ENCODE data around the gene HNRNPA0. TPM values are rescaled to one million over a fixed set of nuclear protein-coding genes. Genes with fewer than 3 reads are reported as not detected.
A peak's percentile ranks its signal among the peaks of the same experiment; 100 is the strongest.
"Not testable (repeated sequence)": the region's sequence is repeated elsewhere in the genome, so short reads cannot be mapped to it uniquely, and the experiment has no call there.

The HNRNPA0 gene
- polyA plus RNA-seq (ENCODE audit: insufficient read length in 3 of 3): 10 to 100 TPM; 70.3 to 83.7 (median 71.0) TPM
- long read RNA-seq, donor 1, full-length matches to known transcripts: 311 of 311 reads
- long read RNA-seq, donor 1, partial matches to known transcripts: 0 of 311 reads
- long read RNA-seq, donor 1, other reads (novel, unspliced or antisense): 0 of 311 reads
- long read RNA-seq, donor 2, full-length matches to known transcripts: 319 of 319 reads
- long read RNA-seq, donor 2, partial matches to known transcripts: 0 of 319 reads
- long read RNA-seq, donor 2, other reads (novel, unspliced or antisense): 0 of 319 reads
- long read RNA-seq, donor 3, full-length matches to known transcripts: 486 of 486 reads
- long read RNA-seq, donor 3, partial matches to known transcripts: 0 of 486 reads
- long read RNA-seq, donor 3, other reads (novel, unspliced or antisense): 0 of 486 reads
- long read RNA-seq, donor 4, full-length matches to known transcripts: 324 of 324 reads
- long read RNA-seq, donor 4, partial matches to known transcripts: 0 of 324 reads
- long read RNA-seq, donor 4, other reads (novel, unspliced or antisense): 0 of 324 reads
- long read RNA-seq, donor 5: 0 reads
- long read RNA-seq, donor 6, full-length matches to known transcripts: 409 of 409 reads
- long read RNA-seq, donor 6, partial matches to known transcripts: 0 of 409 reads
- long read RNA-seq, donor 6, other reads (novel, unspliced or antisense): 0 of 409 reads
- long read RNA-seq, donor 7, full-length matches to known transcripts: 519 of 519 reads
- long read RNA-seq, donor 7, partial matches to known transcripts: 0 of 519 reads
- long read RNA-seq, donor 7, other reads (novel, unspliced or antisense): 0 of 519 reads
- long read RNA-seq, donor 8: 0 reads
- long read RNA-seq, donor 9, full-length matches to known transcripts: 358 of 358 reads
- long read RNA-seq, donor 9, partial matches to known transcripts: 0 of 358 reads
- long read RNA-seq, donor 9, other reads (novel, unspliced or antisense): 0 of 358 reads
- long read RNA-seq, donor 10, full-length matches to known transcripts: 425 of 425 reads
- long read RNA-seq, donor 10, partial matches to known transcripts: 0 of 425 reads
- long read RNA-seq, donor 10, other reads (novel, unspliced or antisense): 0 of 425 reads
- long read RNA-seq, donor 11, full-length matches to known transcripts: 365 of 365 reads
- long read RNA-seq, donor 11, partial matches to known transcripts: 0 of 365 reads
- long read RNA-seq, donor 11, other reads (novel, unspliced or antisense): 0 of 365 reads
- long read RNA-seq, donor 12, full-length matches to known transcripts: 187 of 187 reads
- long read RNA-seq, donor 12, partial matches to known transcripts: 0 of 187 reads
- long read RNA-seq, donor 12, other reads (novel, unspliced or antisense): 0 of 187 reads
- long read RNA-seq, donor 13: 0 reads
- long read RNA-seq, donor 14, full-length matches to known transcripts: 367 of 367 reads
- long read RNA-seq, donor 14, partial matches to known transcripts: 0 of 367 reads
- long read RNA-seq, donor 14, other reads (novel, unspliced or antisense): 0 of 367 reads
- long read RNA-seq, donor 15, full-length matches to known transcripts: 187 of 187 reads
- long read RNA-seq, donor 15, partial matches to known transcripts: 0 of 187 reads
- long read RNA-seq, donor 15, other reads (novel, unspliced or antisense): 0 of 187 reads
- long read RNA-seq, donor 16, full-length matches to known transcripts: 986 of 986 reads
- long read RNA-seq, donor 16, partial matches to known transcripts: 0 of 986 reads
- long read RNA-seq, donor 16, other reads (novel, unspliced or antisense): 0 of 986 reads

DNA sequence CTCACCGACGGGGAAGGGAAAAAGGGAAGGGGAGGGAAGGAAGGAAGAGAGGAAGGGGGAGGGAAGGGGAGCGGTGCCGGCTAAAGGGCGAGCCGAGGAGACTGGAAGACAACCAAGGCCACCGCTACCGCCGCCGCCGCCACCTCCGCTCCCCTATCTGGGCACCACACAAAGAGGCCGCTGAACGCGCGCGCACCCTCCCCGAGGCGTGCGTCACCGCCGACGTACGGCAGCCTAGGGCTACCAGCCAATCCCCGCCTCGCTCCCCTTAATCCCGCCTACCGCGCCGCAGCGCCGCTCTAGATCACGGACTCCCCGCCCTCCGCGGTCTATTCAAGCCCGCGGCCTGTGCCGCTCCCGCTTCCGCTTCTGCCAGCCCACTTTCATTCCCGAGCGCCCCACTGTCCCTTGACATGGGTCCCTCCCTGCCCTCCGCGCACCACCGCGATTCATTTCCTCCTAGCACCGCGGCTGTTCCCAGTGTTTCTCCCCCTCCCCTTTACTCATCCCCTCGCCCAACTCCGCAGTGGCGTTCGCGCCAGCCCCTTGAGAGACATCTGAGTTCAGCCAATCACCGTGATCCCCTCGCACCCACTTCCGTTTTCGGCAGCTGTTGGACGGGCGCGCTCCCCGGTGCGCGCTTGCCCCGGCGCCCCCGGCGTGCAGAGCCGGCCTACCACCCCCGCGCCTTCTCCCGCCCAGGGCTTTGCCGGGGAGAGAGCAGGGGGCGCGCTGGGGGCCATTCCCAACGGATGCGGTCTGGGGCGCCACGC lies at the start of gene HNRNPA0:
HNRNPA0 (minus strand) TSS at position 176 of the 773 bp plus-strand sequence. CDS start 297 bp downstream, outside the sequence.
- peak; percentile 94 to 98 (median 96) for DNase-seq (ENCODE audit: extremely low read depth in 1 of 11, low read depth in 9 of 11, low spot score in 4 of 11)

GRCh38 chr5:137802282-137803210 lies 48.4 kb upstream of the HNRNPA0 start:
- DNase-seq (ENCODE audit: extremely low read depth in 1 of 11, low read depth in 9 of 11, low spot score in 4 of 11): no peak

DNA sequence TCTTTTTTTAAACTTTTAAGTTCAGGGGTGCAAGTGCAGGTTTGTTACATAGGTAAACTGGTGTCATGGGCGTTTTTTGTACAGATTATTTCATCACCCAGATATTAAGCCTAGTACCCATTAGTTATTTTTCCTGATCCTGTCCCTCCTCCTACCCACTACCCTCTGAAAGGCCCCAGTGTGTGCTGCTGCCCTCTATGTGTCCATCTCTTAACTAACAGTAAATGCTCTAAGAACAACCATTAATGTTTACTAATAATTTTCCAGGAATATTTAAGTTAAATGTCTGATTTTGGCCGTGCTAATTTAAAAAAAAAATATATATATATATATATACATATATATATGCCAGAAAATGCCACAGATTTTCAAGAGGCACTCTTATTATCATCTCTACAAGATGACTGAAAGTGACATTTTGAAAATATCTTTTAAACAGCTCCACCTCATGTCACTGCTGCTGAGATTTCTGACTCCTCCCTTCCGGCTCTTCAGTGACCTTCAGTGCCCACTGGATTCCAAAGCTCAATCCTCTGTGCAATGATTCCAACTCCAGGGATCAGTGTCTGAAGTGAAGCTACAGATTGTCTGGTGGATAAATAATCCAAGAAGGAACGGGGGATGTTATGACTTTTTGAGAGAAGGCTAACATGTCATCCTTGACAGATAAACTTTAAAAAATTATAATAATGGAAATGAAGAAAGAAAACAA lies 46.7 kb upstream of the HNRNPA0 start:
- no peak for DNase-seq (ENCODE audit: extremely low read depth in 1 of 11, low read depth in 9 of 11, low spot score in 4 of 11)

DNA sequence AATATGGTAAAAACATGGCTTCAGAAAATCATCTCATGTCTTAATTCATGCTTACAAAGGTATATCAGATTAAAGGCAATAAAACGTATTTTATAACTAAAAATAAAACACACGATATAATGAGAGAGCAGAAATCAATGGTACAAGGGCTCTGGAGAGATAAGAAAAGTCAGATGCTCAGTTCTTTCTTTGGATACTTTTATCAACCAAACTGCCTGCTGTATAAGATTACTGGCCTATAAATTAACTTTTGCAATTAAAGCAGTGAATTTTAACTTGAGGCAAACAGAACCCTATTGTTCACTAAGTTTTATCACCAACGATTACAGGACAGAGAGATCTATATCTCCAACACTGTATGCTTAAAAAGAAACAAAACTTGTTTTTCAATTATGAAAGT lies 42.1 kb upstream of the HNRNPA0 start:
- DNase-seq (ENCODE audit: extremely low read depth in 1 of 11, low read depth in 9 of 11, low spot score in 4 of 11): no peak

DNA sequence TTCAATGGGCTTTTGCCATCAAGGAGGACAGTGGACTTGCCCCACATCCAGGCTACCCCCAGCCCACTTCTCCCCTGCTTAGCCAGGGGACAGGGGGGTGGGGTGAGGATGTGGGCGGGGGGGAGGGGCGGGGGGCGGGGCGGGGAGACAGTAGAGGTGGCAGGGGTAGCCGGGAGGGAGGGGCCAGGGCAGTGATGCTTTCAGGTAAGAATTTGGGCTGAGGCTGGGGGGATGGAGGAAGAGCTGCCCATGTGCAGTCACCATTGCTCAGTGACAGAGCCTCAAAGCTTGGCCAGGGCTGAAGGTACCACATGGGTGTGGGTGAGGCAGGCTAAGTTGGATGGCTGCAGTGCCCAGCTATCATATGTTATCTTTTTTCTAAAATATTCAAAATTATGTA lies 40.7 kb upstream of the HNRNPA0 start:
- DNase-seq (ENCODE audit: extremely low read depth in 1 of 11, low read depth in 9 of 11, low spot score in 4 of 11): no peak

DNA sequence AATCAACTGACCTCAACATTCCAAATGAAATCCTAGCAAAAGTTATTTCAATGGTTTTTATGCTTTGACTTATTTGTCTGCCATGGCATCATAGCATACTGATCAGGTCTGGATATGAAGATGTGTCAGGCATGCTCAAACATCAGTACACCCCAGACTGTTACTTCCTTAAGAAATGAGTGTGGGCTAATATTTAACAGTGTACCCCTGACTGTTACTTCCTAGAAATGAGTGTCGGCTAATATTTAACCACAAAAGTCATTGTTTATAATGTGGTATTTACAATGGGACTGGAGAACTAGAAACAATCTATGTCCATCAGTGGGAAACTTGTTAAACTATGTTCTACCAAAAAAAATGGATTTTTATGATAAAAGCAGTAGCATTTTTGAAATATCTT lies 38.1 kb upstream of the HNRNPA0 start:
- DNase-seq (ENCODE audit: extremely low read depth in 1 of 11, low read depth in 9 of 11, low spot score in 4 of 11): peak in 4 of 11 donors; percentile 13 to 52 (median 34)

DNA sequence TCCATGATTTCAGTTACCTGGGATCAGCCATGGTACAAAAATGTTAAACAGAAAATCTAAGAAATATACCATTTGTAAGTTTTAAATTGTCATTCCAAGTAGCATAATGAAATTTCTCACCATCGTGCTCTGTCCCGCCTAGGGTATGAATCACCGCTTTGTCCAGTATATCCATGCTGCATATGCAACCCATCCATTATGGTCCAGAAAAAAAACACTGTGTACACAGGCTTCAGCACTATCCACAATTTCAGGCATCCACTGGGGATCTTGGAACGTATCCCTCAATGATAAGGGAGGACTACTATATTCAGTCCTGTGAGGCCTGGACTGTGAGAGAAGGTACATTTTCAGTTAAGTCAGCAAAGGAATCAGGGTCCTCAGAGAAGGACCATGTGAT lies 37.6 kb upstream of the HNRNPA0 start:
- no peak for DNase-seq (ENCODE audit: extremely low read depth in 1 of 11, low read depth in 9 of 11, low spot score in 4 of 11)

- no peak for DNase-seq (ENCODE audit: extremely low read depth in 1 of 11, low read depth in 9 of 11, low spot score in 4 of 11)
Observed at GRCh38 chr5:137791387-137791786, 37.2 kb upstream of the HNRNPA0 start.

DNA sequence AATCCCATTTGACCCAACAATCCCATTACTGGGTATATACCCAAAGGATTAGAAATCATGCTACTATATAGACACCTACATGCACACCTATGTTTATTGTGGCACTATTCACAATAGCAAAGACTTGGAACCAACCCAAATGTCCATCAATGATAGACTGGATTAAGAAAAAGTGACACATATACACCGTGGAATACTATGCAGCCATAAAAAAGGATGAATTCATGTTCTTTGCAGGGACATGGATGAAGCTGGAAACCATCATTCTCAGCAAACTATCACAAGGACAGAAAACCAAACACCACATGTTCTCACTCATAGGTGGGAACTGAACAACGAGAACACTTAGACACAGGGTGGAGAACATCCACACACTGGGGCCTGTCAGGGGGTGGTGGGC lies 34.4 kb upstream of the HNRNPA0 start:
- DNase-seq (ENCODE audit: extremely low read depth in 1 of 11, low read depth in 9 of 11, low spot score in 4 of 11): not testable (repeated sequence)

- DNase-seq (ENCODE audit: extremely low read depth in 1 of 11, low read depth in 9 of 11, low spot score in 4 of 11): no peak
Observed at GRCh38 chr5:137782984-137783536, 28.9 kb upstream of the HNRNPA0 start.

GRCh38 chr5:137782055-137782454 lies 27.9 kb upstream of the HNRNPA0 start:
- DNase-seq (ENCODE audit: extremely low read depth in 1 of 11, low read depth in 9 of 11, low spot score in 4 of 11): no peak

DNA sequence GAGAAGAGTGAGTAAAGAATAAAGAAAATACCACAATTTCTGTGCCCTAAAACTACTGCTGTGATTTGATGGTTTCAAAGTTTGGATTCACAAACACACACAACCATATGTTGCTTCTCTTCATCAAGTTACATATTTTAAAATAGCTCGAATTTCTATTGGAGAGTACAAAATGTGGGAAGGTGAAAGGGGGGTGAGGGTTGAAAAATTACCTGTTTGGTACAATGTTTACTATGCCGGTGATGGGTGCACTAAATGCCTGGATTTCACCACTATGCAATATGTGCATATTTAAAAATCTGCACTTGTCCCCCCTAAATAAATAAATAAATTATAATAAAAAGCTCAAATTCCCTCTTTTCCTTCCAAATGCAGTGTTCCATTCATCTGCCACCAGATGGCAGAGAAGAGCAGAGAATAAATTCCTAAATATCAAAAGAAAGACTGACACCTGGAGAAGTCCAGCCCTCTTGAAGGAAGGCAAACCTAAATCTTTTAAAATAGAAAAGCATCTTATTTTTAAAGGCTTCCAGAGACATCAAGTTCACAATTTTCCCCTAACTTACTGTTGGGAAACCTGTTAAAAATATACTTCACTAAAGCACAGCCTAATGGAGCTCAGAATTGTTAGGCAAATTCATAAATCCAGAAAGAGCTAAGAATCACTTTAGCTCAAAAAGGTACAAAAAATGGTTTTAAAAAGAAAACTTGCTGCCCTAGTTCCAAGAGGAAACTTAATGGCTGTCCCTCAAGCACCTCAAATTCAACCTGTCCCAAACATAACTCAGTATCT lies 24.8 kb upstream of the HNRNPA0 start:
- DNase-seq (ENCODE audit: extremely low read depth in 1 of 11, low read depth in 9 of 11, low spot score in 4 of 11): peak in 8 of 11 donors; percentile 18 to 49 (median 29)

- not testable (repeated sequence) for DNase-seq (ENCODE audit: extremely low read depth in 1 of 11, low read depth in 9 of 11, low spot score in 4 of 11)
Observed at GRCh38 chr5:137767937-137768336, 13.8 kb upstream of the HNRNPA0 start.

DNA sequence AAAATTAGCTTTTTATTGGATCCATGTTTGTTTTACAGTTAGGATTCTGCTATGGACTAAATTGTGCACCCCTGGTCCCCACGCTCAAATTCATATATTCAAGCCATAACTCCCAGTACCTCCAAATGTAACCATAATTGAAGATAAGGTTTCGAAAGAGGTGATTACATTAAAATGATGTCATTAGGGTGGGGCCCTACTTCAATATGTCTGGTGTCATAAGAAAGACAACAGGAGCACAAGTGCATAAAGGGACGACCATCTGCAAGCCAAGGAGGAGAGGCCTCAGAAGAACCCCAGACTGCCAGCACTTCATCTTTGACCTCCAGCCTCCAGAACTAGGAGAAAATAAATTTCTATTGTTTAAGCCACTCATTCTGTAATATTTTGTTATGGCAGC lies 7.4 kb upstream of the HNRNPA0 start:
- DNase-seq (ENCODE audit: extremely low read depth in 1 of 11, low read depth in 9 of 11, low spot score in 4 of 11): no peak
